ENCODE data around the gene ZDHHC8. TPM values are rescaled to one million over a fixed set of nuclear protein-coding genes. Genes with fewer than 3 reads are reported as not detected.
A peak's percentile ranks its signal among the peaks of the same experiment; 100 is the strongest.

The ZDHHC8 gene
- total RNA-seq, 4 donors from 2014 or later = 14.7 to 56.5 (median 17.1) TPM

GRCh38 chr22:20130319-20130718 is 1.3 kb upstream of the ZDHHC8 start:
- Histone ChIP-seq H3K4me3 (peak overlapping the region in 1 of 4 donors; percentile 91), H3K27me3 (no peaks in the 10 kb centered on the region), H3K27ac (peak overlapping the region; percentile 92 to 98 (median 94)), H3K9me3 (no peaks in the 10 kb centered on the region), H3K4me1 (peaks cover 11 to 30% (median 18%) of the 10 kb centered on the region in 4 donors), H3K36me3 (peaks cover 0 to 1% (median 0%) of the 10 kb centered on the region in 4 donors)
- no peak for DNase-seq
- in situ Hi-C loops (cut with MboI; ENCODE audit: low pct_ligation_motif_present in 1 of 4, low pct_unique_long_range_greater_than_20kb in 1 of 4, low sequenced_read_pairs in 3 of 4) (no loop called here), intact Hi-C loops (cut with DNase I; ENCODE audit: low total_unique reads) (no loop called here)
- WGBS, 2 donors (ENCODE audit: low coverage in 1 of 2) = 72% methylated on average over 3 of the region's 3 CpGs; no CpG with 5 or more reads in 1 of the 2 donors
- TF ChIP-seq POLR2A (IDR thresholded peaks at IDR 0.05) (no peak), POLR2AphosphoS5 (IDR thresholded peaks at IDR 0.05) (no peak), CTCF (IDR thresholded peaks at IDR 0.05) (no peak), EP300 (IDR thresholded peaks at IDR 0.05; ENCODE audit: low read depth) (no peak)

GRCh38 chr22:20130731-20131596 is 640 bp upstream of the ZDHHC8 start:
- H3K9me3 ChIP-seq = no peaks in the 10 kb centered on the region
- no peaks in the 10 kb centered on the region for H3K36me3 ChIP-seq
- TF ChIP-seq POLR2A (IDR thresholded peaks at IDR 0.05) (peak; percentile 40), POLR2AphosphoS5 (IDR thresholded peaks at IDR 0.05) (peak in 2 of 3 donors; percentile 15 to 19), EP300 (IDR thresholded peaks at IDR 0.05; ENCODE audit: low read depth) (no peak)
- intact Hi-C loops (cut with DNase I; ENCODE audit: low total_unique reads) = no loop called here
- peak; percentile 89 for DNase-seq
- H3K27ac ChIP-seq = peak overlapping the region; percentile 92 to 98 (median 94)
- no peaks in the 10 kb centered on the region for H3K27me3 ChIP-seq
- H3K4me1 ChIP-seq = peaks cover 11 to 37% (median 18%) of the 10 kb centered on the region in 4 donors
- in situ Hi-C loops (cut with MboI; ENCODE audit: low pct_ligation_motif_present in 1 of 4, low pct_unique_long_range_greater_than_20kb in 1 of 4, low sequenced_read_pairs in 3 of 4) = no loop called here
- H3K4me3 ChIP-seq = peak overlapping the region; percentile 85 to 100 (median 96)
- 4% methylated on average over 57 of the region's 70 CpGs; no CpG with 5 or more reads in 1 of the 2 donors for WGBS, 2 donors (ENCODE audit: low coverage in 1 of 2)

GRCh38 chr22:20131859-20132685 is 468 bp downstream of the ZDHHC8 start:
- DNase-seq = peak; percentile 31
- no peak for TF ChIP-seq EP300 (IDR thresholded peaks at IDR 0.05; ENCODE audit: low read depth)
- no peak for TF ChIP-seq CTCF (IDR thresholded peaks at IDR 0.05)
- no peak for TF ChIP-seq POLR2A (IDR thresholded peaks at IDR 0.05)
- TF ChIP-seq POLR2AphosphoS5 (IDR thresholded peaks at IDR 0.05) = no peak
- intact Hi-C loops (cut with DNase I; ENCODE audit: low total_unique reads) = no loop called here
- peak overlapping the region; percentile 91 to 100 (median 99) for H3K4me3 ChIP-seq
- H3K27ac ChIP-seq = peak overlapping the region; percentile 67 to 79 (median 74)
- no peaks in the 10 kb centered on the region for H3K9me3 ChIP-seq
- no peaks in the 10 kb centered on the region for H3K27me3 ChIP-seq
- peaks cover 13 to 38% (median 19%) of the 10 kb centered on the region in 4 donors for H3K4me1 ChIP-seq
- no peaks in the 10 kb centered on the region for H3K36me3 ChIP-seq
- WGBS, 2 donors (ENCODE audit: low coverage in 1 of 2) = 3% methylated on average over 8 of the region's 72 CpGs; no CpG with 5 or more reads in 1 of the 2 donors
- in situ Hi-C loops (cut with MboI; ENCODE audit: low pct_ligation_motif_present in 1 of 4, low pct_unique_long_range_greater_than_20kb in 1 of 4, low sequenced_read_pairs in 3 of 4) = no loop called here

GRCh38 chr22:20132686-20133246 is 1.2 kb downstream of the ZDHHC8 start:
- peak overlapping the region; percentile 91 to 100 (median 99) for H3K4me3 ChIP-seq
- 68% methylated on average over 16 of the region's 16 CpGs; no CpG with 5 or more reads in 1 of the 2 donors for WGBS, 2 donors (ENCODE audit: low coverage in 1 of 2)
- intact Hi-C loops (cut with DNase I; ENCODE audit: low total_unique reads) (no loop called here), in situ Hi-C loops (cut with MboI; ENCODE audit: low pct_ligation_motif_present in 1 of 4, low pct_unique_long_range_greater_than_20kb in 1 of 4, low sequenced_read_pairs in 3 of 4) (no loop called here)
- no peak for DNase-seq
- TF ChIP-seq POLR2AphosphoS5 (IDR thresholded peaks at IDR 0.05) (no peak), CTCF (IDR thresholded peaks at IDR 0.05) (no peak), EP300 (IDR thresholded peaks at IDR 0.05; ENCODE audit: low read depth) (no peak), POLR2A (IDR thresholded peaks at IDR 0.05) (no peak)
- H3K27me3 ChIP-seq = no peaks in the 10 kb centered on the region
- peak overlapping the region in 3 of 4 donors; percentile 67 to 79 (median 71) for H3K27ac ChIP-seq
- H3K9me3 ChIP-seq = no peaks in the 10 kb centered on the region
- H3K36me3 ChIP-seq = no peaks in the 10 kb centered on the region
- peaks cover 19 to 45% (median 26%) of the 10 kb centered on the region in 4 donors for H3K4me1 ChIP-seq
